ENCODE results near the gene ARIH2. TPM values are rescaled to one million over a fixed set of nuclear protein-coding genes. Genes with fewer than 3 reads are reported as not detected.

ARIH2 gene
- total RNA-seq, 2 donors from 2014 or later = 70.9 to 125 TPM

DNA sequence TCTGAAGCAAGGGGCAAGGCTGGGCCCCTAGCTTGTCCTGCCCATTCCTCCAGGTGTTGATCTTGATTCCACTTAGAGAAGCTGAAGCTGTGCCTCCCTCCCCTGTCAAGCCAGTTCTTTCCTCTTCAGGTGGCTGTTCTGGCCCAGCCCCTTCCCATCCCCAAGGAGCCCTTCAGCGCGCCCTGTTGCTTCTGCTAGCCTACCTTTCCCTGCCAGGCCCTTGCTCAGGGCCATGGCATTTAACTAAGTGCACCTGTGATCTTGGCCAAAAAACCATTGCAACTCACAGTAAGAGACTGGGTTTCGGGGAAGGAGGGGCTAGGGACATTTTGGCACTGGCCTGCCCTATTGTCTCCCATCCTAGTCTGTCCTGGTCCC, 86.7 kb downstream of the ARIH2 start:
- Histone ChIP-seq H3K4me3 (no peak overlapping the region), H3K4me1 (replicated peaks) (peaks cover 13% of the 10 kb centered on the region), H3K27ac (no peak overlapping the region), H3K36me3 (no peaks in the 10 kb centered on the region), H3K27me3 (replicated peaks; ENCODE audit: insufficient read depth) (no peaks in the 10 kb centered on the region), H3K9me3 (no peaks in the 10 kb centered on the region)
- TF ChIP-seq POLR2A (IDR thresholded peaks at IDR 0.05) = no peak
- TF ChIP-seq, protein P1, sequence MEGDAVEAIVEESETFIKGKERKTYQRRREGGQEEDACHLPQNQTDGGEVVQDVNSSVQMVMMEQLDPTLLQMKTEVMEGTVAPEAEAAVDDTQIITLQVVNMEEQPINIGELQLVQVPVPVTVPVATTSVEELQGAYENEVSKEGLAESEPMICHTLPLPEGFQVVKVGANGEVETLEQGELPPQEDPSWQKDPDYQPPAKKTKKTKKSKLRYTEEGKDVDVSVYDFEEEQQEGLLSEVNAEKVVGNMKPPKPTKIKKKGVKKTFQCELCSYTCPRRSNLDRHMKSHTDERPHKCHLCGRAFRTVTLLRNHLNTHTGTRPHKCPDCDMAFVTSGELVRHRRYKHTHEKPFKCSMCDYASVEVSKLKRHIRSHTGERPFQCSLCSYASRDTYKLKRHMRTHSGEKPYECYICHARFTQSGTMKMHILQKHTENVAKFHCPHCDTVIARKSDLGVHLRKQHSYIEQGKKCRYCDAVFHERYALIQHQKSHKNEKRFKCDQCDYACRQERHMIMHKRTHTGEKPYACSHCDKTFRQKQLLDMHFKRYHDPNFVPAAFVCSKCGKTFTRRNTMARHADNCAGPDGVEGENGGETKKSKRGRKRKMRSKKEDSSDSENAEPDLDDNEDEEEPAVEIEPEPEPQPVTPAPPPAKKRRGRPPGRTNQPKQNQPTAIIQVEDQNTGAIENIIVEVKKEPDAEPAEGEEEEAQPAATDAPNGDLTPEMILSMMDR (IDR thresholded peaks at IDR 0.05) = no peak
- no peak for TF ChIP-seq POLR2AphosphoS5 (IDR thresholded peaks at IDR 0.05)
- intact Hi-C loops (cut with DNase I) = loop anchor here (5.0 to 10.0 kb wide), 2 partner anchors 88 to 410 kb away; partner anchors contain the start of genes ARIH2, RHOA and TCTA
- DNase-seq (ENCODE audit: low spot score) = no peak
- WGBS = 84% methylated on average over 3 of the region's 3 CpGs

DNA sequence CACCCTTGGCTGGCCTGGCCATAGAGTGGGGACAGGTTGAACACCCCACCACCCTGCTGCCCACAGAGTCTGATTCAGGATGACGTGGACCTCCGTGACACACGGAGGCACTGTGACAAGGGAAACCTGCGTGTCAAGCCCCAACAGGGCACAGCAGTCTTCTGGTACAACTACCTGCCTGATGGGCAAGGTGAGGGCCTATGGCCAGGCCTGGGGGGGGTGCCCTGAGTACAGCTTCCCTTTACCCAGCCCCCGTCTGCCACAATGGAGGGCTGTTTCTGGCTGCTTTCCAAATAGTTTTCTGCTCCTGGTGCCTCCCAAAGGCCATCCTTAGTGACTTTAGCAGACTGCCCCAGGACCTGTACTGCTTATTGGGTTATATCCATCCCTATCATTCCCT, 87.4 kb downstream of the ARIH2 start:
- Histone ChIP-seq H3K4me3 (no peak overlapping the region), H3K9me3 (no peaks in the 10 kb centered on the region), H3K27ac (peak overlapping the region in 1 of 2 donors; percentile 93), H3K27me3 (replicated peaks; ENCODE audit: insufficient read depth) (no peaks in the 10 kb centered on the region), H3K4me1 (replicated peaks) (peaks cover 13% of the 10 kb centered on the region), H3K36me3 (no peaks in the 10 kb centered on the region)
- WGBS = 90% methylated on average over 5 of the region's 5 CpGs
- intact Hi-C loops (cut with DNase I) = loop anchor here (2.0 to 10.0 kb wide), 3 partner anchors 15 to 409 kb away; partner anchors contain the start of genes ARIH2, P4HTM, RHOA and TCTA
- TF ChIP-seq, protein P1 (IDR thresholded peaks at IDR 0.05) = no peak
- TF ChIP-seq POLR2AphosphoS5 (IDR thresholded peaks at IDR 0.05) = no peak
- no peak for TF ChIP-seq POLR2A (IDR thresholded peaks at IDR 0.05)
- no peak for DNase-seq (ENCODE audit: low spot score)

DNA sequence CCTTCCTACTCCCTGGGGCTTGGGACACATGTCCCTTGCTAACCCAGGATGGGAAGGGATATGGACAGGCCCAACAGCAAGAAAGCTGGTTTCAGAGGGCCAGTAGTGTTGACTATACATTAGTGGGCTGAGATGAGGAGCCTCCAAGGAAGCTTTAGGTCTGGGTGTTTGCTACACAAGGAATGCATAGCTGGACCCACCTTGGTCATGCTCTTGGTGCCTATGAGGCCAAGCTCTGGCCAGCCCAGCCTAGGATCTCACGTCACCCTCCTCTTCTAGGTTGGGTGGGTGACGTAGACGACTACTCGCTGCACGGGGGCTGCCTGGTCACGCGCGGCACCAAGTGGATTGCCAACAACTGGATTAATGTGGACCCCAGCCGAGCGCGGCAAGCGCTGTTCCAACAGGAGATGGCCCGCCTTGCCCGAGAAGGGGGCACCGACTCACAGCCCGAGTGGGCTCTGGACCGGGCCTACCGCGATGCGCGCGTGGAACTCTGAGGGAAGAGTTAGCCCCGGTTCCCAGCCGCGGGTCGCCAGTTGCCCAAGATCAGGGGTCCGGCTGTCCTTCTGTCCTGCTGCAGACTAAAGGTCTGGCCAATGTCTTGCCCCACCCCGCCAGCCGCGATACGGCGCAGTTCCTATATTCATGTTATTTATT, 87.9 kb downstream of the ARIH2 start:
- no peak for TF ChIP-seq POLR2AphosphoS5 (IDR thresholded peaks at IDR 0.05)
- TF ChIP-seq POLR2A (IDR thresholded peaks at IDR 0.05) = no peak
- TF ChIP-seq, protein P1 (IDR thresholded peaks at IDR 0.05) = no peak
- whole genome bisulfite sequencing = 3% methylated on average over 31 of the region's 32 CpGs
- Histone ChIP-seq H3K4me3 (peak overlapping the region; percentile 55 to 67), H3K27ac (peak overlapping the region; percentile 93 to 97), H3K36me3 (no peaks in the 10 kb centered on the region), H3K9me3 (no peaks in the 10 kb centered on the region), H3K27me3 (replicated peaks; ENCODE audit: insufficient read depth) (no peaks in the 10 kb centered on the region), H3K4me1 (replicated peaks) (peaks cover 13% of the 10 kb centered on the region)
- DNase-seq (ENCODE audit: low spot score) = no peak
- intact Hi-C loops (cut with DNase I) = loop anchor here (2.0 to 10.0 kb wide), 3 partner anchors 16 to 408 kb away; partner anchors contain the start of genes ARIH2, P4HTM, RHOA and TCTA

DNA sequence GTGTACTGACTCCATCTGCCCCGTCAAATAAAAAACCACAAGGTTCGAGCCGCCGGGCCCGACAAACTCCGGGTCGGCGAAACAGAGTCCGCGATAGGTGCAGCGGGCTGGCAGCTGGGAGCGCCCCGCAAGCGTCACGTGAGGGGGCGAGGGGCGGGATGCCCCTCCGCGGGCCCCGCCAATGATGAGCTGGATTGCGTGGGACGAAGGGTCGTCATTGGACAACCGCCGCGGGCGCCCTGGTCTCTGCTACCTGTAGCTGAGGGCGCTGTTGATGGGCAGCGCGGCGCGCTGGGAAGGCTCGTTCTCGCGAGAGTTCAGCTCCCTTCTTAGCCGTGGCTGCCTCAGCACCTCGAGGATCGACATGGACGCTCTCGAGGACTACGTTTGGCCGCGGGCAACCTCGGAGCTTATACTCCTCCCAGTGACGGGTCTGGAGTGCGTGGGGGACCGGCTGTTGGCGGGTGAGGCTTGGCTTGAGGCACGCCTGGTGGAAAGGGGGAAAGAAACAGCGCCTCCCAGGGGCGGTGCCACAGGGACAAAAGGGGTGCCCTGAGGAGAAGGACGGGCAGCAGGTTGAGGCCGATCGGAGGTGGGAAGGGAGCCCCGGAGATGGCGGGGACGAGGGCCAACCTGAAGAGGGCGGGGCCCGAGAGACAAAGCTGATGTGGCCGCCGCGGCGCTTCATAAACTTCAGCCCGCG, 88.6 kb downstream of the ARIH2 start, which contains the start of gene WDR6:
Gene WDR6 (plus strand): TSS at position 324 of the 703 bp plus-strand sequence. CDS start 41 bp downstream, at position 365.
- intact Hi-C loops (cut with DNase I) = loop anchor here (2.0 to 10.0 kb wide), 3 partner anchors 16 to 408 kb away; partner anchors contain the start of genes ARIH2, P4HTM, RHOA and TCTA
- H3K4me1 ChIP-seq (replicated peaks) = peaks cover 13% of the 10 kb centered on the region
- WGBS = under 1% methylated on average over 63 of the region's 65 CpGs

More for the DNA sequence above, 88.6 kb downstream of the ARIH2 start, which contains the start of gene WDR6:
- no peaks in the 10 kb centered on the region for H3K9me3 ChIP-seq
- peak; percentile 98 for DNase-seq (ENCODE audit: low spot score)
- TF ChIP-seq POLR2A (IDR thresholded peaks at IDR 0.05) = peak; percentile 75
- TF ChIP-seq POLR2AphosphoS5 (IDR thresholded peaks at IDR 0.05) = peak; percentile 95
- TF ChIP-seq, protein P1 (IDR thresholded peaks at IDR 0.05) = peak; percentile 37 to 73 (median 56)
- H3K36me3 ChIP-seq = no peaks in the 10 kb centered on the region
- peak within 1 kb of the TSS; percentile 55 to 67 for H3K4me3 ChIP-seq
- peak within 1 kb of the TSS; percentile 93 to 97 for H3K27ac ChIP-seq
- H3K27me3 ChIP-seq (replicated peaks; ENCODE audit: insufficient read depth) = no peaks in the 10 kb centered on the region
